Thoracic aorta (tissue), 2 donors: ENCODE results near the gene LPAR3. TPM values are rescaled to one million over a fixed set of nuclear protein-coding genes. Genes with fewer than 3 reads are reported as not detected.

Experiments used
- ATAC-seq: fragments of 150-250 bp; one replicate; pipeline ENCODE4 v1.8.0; 2017; ENCODE audit warnings: low read depth; ENCODE audit not compliant: insufficient number of reproducible peaks, low FRiP score
- DNase-seq: peaks from one replicate; pipeline ENCODE4 v3.0.0-alpha.2; 2020; ENCODE audit warnings: low spot score
- H3K27ac ChIP-seq, 2 donors: fragments of 200-600 bp; sonication (generic); 1 replicate in 1 of 2; 2 replicates in 1 of 2; pipeline ENCODE4 v1.5.1; 2016; ENCODE audit warnings: mild to moderate bottlenecking in 2 of 2, moderate library complexity in 2 of 2
- H3K27me3 ChIP-seq: fragments of 200-600 bp; sonication (generic); replicated peaks from 2 replicates; pipeline ENCODE4 v1.6.0; 2016; ENCODE audit warnings: mild to moderate bottlenecking; ENCODE audit not compliant: insufficient read depth
- H3K36me3 ChIP-seq: fragments of 200-600 bp; sonication (generic); one replicate; pipeline ENCODE4 v1.5.1; 2016
- H3K4me1 ChIP-seq, 2 donors: fragments of 200-600 bp; sonication (generic); 1 replicate in 1 of 2; 2 replicates in 1 of 2; pipeline versions ENCODE4 v1.5.1 to v1.6.0; 2016; ENCODE audit warnings: low read depth in 2 of 2, mild to moderate bottlenecking in 1 of 2; ENCODE audit not compliant: control insufficient read depth in 1 of 2
- H3K4me3 ChIP-seq: fragments of 200-600 bp; sonication (generic); 2 replicates; pipeline ENCODE4 v1.5.1; 2016; ENCODE audit warnings: mild to moderate bottlenecking
- H3K9me3 ChIP-seq: fragments of 200-600 bp; sonication (generic); 2 replicates; pipeline ENCODE4 v1.5.1; 2016
- CTCF ChIP-seq: fragments of 200-600 bp; sonication (generic); IDR thresholded peaks from one replicate; pipeline ENCODE4 v1.5.1; 2019; ENCODE audit warnings: antibody characterized with exemption
- total RNA-seq, 2 donors: library from RNA; depleted of rRNA; stranded (reverse); fragments of >200 nt; gene quantifications; one replicate each; pipeline versions ENCODE4 v1.1.0 to v1.2.3, GENCODE V29; 2016

The LPAR3 gene
- total RNA-seq, 2 donors from 2014 or later: 1.1 to 2.7 TPM

GRCh38 chr1:84928979-84929378, 36.0 kb upstream of the LPAR3 start:
- Histone ChIP-seq H3K4me1 (no peaks in the 10 kb centered on the region), H3K9me3 (no peaks in the 10 kb centered on the region), H3K27ac (no peak overlapping the region), H3K36me3 (no peaks in the 10 kb centered on the region), H3K27me3 (no peaks in the 10 kb centered on the region), H3K4me3 (no peak overlapping the region)
- ATAC-seq: no peak
- TF ChIP-seq CTCF: no peak
- DNase-seq: no peak

GRCh38 chr1:84923317-84923716, 30.3 kb upstream of the LPAR3 start:
- no peak for DNase-seq
- H3K9me3 ChIP-seq: no peaks in the 10 kb centered on the region
- no peaks in the 10 kb centered on the region for H3K4me1 ChIP-seq
- no peak for ATAC-seq
- no peak for TF ChIP-seq CTCF
- no peak overlapping the region for H3K27ac ChIP-seq
- no peak overlapping the region for H3K4me3 ChIP-seq
- H3K27me3 ChIP-seq: no peaks in the 10 kb centered on the region
- H3K36me3 ChIP-seq: no peaks in the 10 kb centered on the region

- Histone ChIP-seq H3K27ac (no peak overlapping the region), H3K9me3 (no peaks in the 10 kb centered on the region), H3K36me3 (no peaks in the 10 kb centered on the region), H3K4me3 (no peak overlapping the region), H3K4me1 (no peaks in the 10 kb centered on the region), H3K27me3 (no peaks in the 10 kb centered on the region)
- DNase-seq: no peak
- TF ChIP-seq CTCF: no peak
- ATAC-seq: no peak
Observed at GRCh38 chr1:84920159-84920558, 27.2 kb upstream of the LPAR3 start.

- no peak for ATAC-seq
- H3K4me3 ChIP-seq: no peak overlapping the region
- no peak for DNase-seq
- no peak overlapping the region for H3K27ac ChIP-seq
- TF ChIP-seq CTCF: no peak
- no peaks in the 10 kb centered on the region for H3K4me1 ChIP-seq
- H3K9me3 ChIP-seq: no peaks in the 10 kb centered on the region
- no peaks in the 10 kb centered on the region for H3K27me3 ChIP-seq
- H3K36me3 ChIP-seq: no peaks in the 10 kb centered on the region
Observed at GRCh38 chr1:84919461-84919970, 26.5 kb upstream of the LPAR3 start.

GRCh38 chr1:84918726-84919336, 25.8 kb upstream of the LPAR3 start:
- Histone ChIP-seq H3K27ac (no peak overlapping the region), H3K4me3 (no peak overlapping the region), H3K27me3 (no peaks in the 10 kb centered on the region), H3K9me3 (no peaks in the 10 kb centered on the region), H3K36me3 (no peaks in the 10 kb centered on the region), H3K4me1 (no peaks in the 10 kb centered on the region)
- DNase-seq (no peak), ATAC-seq (no peak)
- no peak for TF ChIP-seq CTCF
